GM12873 (cell line): ENCODE data around the gene RHOF.

Experiments
- CTCF ChIP-seq: IDR thresholded peaks from 2 replicates; pipeline ENCODE4 v1.5.1; 2012; ENCODE audit warnings: low read depth, mild to moderate bottlenecking, moderate library complexity, low read length, control low read depth; ENCODE audit not compliant: insufficient read depth; ENCODE audit errors: missing control alignments

RHOF gene, protein sequence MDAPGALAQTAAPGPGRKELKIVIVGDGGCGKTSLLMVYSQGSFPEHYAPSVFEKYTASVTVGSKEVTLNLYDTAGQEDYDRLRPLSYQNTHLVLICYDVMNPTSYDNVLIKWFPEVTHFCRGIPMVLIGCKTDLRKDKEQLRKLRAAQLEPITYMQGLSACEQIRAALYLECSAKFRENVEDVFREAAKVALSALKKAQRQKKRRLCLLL

DNA sequence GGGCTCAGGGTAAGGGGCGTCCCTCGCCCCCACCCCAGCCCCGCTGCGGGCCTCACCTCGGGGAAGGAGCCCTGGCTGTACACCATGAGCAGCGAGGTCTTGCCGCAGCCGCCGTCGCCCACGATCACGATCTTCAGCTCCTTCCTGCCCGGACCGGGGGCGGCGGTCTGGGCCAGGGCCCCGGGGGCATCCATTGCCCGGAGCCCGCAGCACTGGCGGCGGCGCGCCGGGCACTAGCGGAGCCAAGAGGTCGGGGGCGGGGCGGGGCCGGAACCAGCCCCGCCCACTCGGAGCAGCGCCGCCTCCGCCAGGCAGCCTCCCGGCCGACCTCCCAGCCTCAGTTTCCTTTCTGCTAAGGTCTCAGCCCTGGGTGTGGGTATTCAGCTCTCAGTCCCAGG, at the start of gene RHOF:
TSS of gene RHOF (minus strand) at position 249 of the 398 bp plus-strand sequence. CDS start at position 194, 55 bp downstream.
- TF ChIP-seq CTCF, result no peak

DNA sequence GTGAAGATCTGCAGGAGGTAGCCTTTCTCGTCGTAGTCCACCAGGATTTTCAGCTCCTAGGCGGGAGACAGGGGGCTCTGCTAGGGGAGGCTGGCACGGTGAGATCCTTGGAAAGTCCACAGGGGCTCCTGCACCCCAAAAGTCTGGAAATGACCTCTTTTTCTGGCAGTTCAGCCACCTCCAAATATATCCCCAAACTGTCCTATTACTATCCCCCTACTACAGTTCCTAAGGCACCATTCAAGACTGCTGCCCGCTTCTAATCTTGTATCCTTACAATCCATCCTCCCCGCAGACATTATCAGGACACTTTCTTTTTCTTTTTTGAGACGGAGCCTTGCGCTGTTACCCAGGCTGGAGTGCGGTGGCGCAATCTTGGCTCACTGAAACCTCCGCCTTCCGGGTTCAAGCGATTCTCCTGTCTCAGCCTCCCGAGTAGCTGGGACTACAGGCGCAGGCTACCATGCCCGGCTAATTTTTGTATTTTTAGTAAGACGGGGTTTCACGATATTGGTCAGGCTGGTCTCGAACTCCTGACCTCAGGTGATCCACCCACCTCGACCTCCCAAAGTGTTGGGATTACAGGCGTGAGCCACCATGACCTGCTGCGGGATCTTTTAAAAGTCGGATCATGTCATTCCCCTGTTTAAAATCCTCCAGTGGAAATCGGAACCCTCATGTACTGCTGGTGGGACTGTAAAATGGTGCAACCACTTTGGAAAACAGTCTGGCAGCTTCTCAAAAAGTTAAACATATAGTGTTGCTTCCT, 46.7 kb upstream of the RHOF start:
- no peak for TF ChIP-seq CTCF

DNA sequence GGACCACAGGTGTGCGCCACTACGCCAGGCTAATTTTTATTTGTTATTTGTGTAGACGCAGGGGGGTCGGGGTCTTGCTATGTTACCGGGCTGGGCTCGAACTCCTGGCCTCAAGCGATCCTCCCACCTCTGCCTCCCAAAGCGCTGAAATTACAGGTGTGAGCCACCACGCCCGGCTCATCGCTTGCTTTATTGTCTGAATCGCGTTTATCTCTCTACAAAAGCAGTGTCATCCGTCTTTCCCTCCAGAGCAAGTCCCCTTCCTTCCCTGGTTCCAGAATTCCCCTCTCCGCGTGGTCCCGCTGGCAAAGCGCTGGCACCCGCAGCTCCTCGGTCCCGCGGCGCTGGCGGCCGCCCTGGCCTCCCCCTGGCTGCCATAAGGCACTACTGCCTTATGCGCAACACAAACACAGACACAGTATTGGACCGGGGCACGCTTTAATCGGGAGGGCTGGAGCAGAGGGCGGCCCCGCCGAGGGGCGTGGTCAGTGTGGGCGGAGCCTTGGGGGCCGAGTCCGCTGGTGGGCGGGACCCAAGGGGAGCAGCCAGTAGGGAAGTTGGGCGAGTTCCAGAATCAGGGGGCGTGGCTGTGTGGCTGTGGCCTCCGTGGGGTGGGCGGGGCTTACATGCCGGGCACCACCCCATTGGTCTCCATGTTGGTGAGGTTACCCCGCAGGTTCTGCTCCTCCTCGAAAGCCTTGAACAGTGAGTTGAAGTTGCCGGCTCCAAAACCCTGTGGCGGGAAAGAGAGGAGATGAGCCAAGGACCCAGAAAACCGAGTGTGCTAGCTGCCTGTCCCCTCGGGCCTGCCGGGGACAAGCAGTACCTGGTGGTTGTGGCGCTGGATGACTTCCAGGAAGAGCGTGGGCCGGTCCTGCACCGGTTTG, 45.9 kb upstream of the RHOF start:
- peak; percentile 25 for TF ChIP-seq CTCF

GRCh38 chr12:121838126-121838525, 44.6 kb upstream of the RHOF start:
- no peak for TF ChIP-seq CTCF

- TF ChIP-seq CTCF, result no peak
These were observed 44.2 kb upstream of the RHOF start for GRCh38 chr12:121837680-121838079.

DNA sequence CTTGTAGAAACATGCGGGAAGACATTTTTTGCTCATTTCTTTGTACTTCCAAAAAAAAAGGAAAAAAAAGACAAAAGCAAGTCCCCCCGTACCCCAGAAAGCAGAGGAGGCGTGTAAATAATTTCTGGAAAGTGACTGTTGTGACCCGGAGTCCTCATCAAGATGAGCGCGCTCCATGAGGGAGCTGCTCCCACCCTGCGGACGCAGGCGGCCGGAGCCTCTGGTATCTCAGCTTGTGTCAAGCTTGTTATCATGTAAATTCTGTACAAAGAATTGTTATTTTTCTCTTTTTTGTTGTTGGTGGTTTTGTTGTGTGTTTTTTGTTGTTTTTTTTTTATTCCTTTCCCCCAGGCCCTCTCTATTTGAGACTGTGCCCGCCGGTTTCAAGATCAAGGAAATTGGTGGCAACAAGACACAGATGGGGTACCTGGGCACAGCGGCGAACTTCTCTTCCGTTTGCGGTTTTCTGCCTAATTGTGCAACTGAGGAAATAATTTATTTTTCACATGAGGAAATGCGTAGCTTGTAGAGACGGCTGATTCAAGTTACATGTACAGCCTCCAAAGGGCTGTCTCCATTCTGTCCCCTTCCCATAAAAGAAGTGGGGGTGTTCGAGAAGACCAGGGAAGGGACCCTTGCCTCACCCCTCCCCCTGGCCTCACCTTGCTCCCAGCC, 38.2 kb upstream of the RHOF start:
- no peak for TF ChIP-seq CTCF
